Peyer's patch (tissue), 4 donors: Measurements from ENCODE around the gene ITGB2. TPM values are rescaled to one million over a fixed set of nuclear protein-coding genes. Genes with fewer than 3 reads are reported as not detected.

Experiments used
- DNase-seq, 3 donors: peaks; one replicate each; pipeline ENCODE4 v3.0.0-alpha.2; 2017 to 2019
- H3K27ac ChIP-seq, 4 donors: fragments of 200-600 bp; sonication (generic); one replicate each; pipeline ENCODE4 v1.5.1; 2016 to 2019
- H3K27me3 ChIP-seq, 2 donors: fragments of 200-600 bp; sonication (generic); one replicate each; pipeline ENCODE4 v1.5.1; 2019
- H3K36me3 ChIP-seq, 3 donors: fragments of 200-600 bp; sonication (generic); one replicate each; pipeline ENCODE4 v1.5.1; 2016 to 2019
- H3K4me1 ChIP-seq, 4 donors: fragments of 200-600 bp; sonication (generic); one replicate each; pipeline ENCODE4 v1.5.1; 2016 to 2019
- H3K4me3 ChIP-seq, 4 donors: fragments of 200-600 bp; sonication (generic); 1 replicate in 3 of 4; 2 replicates in 1 of 4; pipeline ENCODE4 v1.5.1; 2016 to 2019; ENCODE audit warnings: mild to moderate bottlenecking in 1 of 4
- H3K9me3 ChIP-seq, 4 donors: fragments of 200-600 bp; sonication (generic); one replicate each; pipeline ENCODE4 v1.5.1; 2016 to 2019; ENCODE audit warnings: mild to moderate bottlenecking in 1 of 4
- CTCF ChIP-seq, 6 experiments: fragments of 450-650 bp in 4 of 6; fragments of 200-600 bp in 2 of 6; sonication (generic) in 1 of 6; IDR thresholded peaks; one replicate each; pipeline ENCODE4 v1.5.1; 2017 to 2019; ENCODE audit warnings: antibody characterized with exemption in 6 of 6, mild to moderate bottlenecking in 3 of 6, moderate library complexity in 1 of 6
- POLR2A ChIP-seq, 2 donors: fragments of 450-650 bp; IDR thresholded peaks; one replicate each; pipeline ENCODE4 v1.5.1; 2017; ENCODE audit warnings: antibody characterized with exemption in 2 of 2, mild to moderate bottlenecking in 2 of 2, moderate library complexity in 2 of 2
- total RNA-seq, 4 donors: library from RNA; depleted of rRNA; stranded (reverse); fragments of >200 nt; gene quantifications; one replicate each; pipeline ENCODE4 v1.1.0, GENCODE V29; 2016

Gene ITGB2
- total RNA-seq, 4 donors from 2014 or later, result 9.3 to 58.6 (median 16.4) TPM

GRCh38 chr21:44858791-44859190, 61.9 kb downstream of the ITGB2 start:
- H3K4me3 ChIP-seq, result no peak overlapping the region
- H3K27me3 ChIP-seq, result no peaks in the 10 kb centered on the region
- no peaks in the 10 kb centered on the region for H3K9me3 ChIP-seq
- peaks cover 0 to 4% (median 0%) of the 10 kb centered on the region in 4 donors for H3K4me1 ChIP-seq
- H3K27ac ChIP-seq, result no peak overlapping the region
- no peak for TF ChIP-seq CTCF (IDR thresholded peaks at IDR 0.05)
- H3K36me3 ChIP-seq, result peaks cover 0 to 86% (median 0%) of the 10 kb centered on the region in 3 donors
- DNase-seq, result peak in 1 of 3 donors; percentile 38

- peaks cover 0 to 86% (median 0%) of the 10 kb centered on the region in 3 donors for H3K36me3 ChIP-seq
Measured at GRCh38 chr21:44858291-44858690, 62.4 kb downstream of the ITGB2 start.

GRCh38 chr21:44857127-44857892, 63.4 kb downstream of the ITGB2 start:
- H3K27ac ChIP-seq, result no peak overlapping the region

More at GRCh38 chr21:44858291-44858690, 62.4 kb downstream of the ITGB2 start:
- peak in 1 of 3 donors; percentile 42 for DNase-seq
- no peak for TF ChIP-seq POLR2A (IDR thresholded peaks at IDR 0.05)
- no peak for TF ChIP-seq CTCF (IDR thresholded peaks at IDR 0.05)
- peaks cover 0 to 7% (median 0%) of the 10 kb centered on the region in 4 donors for H3K4me1 ChIP-seq
- no peak overlapping the region for H3K27ac ChIP-seq
- H3K4me3 ChIP-seq, result no peak overlapping the region
- no peaks in the 10 kb centered on the region for H3K9me3 ChIP-seq
- no peaks in the 10 kb centered on the region for H3K27me3 ChIP-seq

GRCh38 chr21:44856131-44856530, 64.6 kb downstream of the ITGB2 start:
- Histone ChIP-seq H3K27ac (no peak overlapping the region), H3K36me3 (peaks cover 0 to 92% (median 0%) of the 10 kb centered on the region in 3 donors), H3K9me3 (no peaks in the 10 kb centered on the region), H3K4me1 (peaks cover 0 to 18% (median 0%) of the 10 kb centered on the region in 4 donors), H3K27me3 (no peaks in the 10 kb centered on the region), H3K4me3 (no peak overlapping the region)
- peak in 1 of 3 donors; percentile 33 for DNase-seq
- TF ChIP-seq CTCF (IDR thresholded peaks at IDR 0.05), result no peak
- TF ChIP-seq POLR2A (IDR thresholded peaks at IDR 0.05), result no peak

More at GRCh38 chr21:44857127-44857892, 63.4 kb downstream of the ITGB2 start:
- peaks cover 0 to 89% (median 0%) of the 10 kb centered on the region in 3 donors for H3K36me3 ChIP-seq
- no peak overlapping the region for H3K4me3 ChIP-seq
- H3K27me3 ChIP-seq, result no peaks in the 10 kb centered on the region
- no peaks in the 10 kb centered on the region for H3K9me3 ChIP-seq
- DNase-seq, result peak in 1 of 3 donors; percentile 16
- no peak for TF ChIP-seq CTCF (IDR thresholded peaks at IDR 0.05)
- TF ChIP-seq POLR2A (IDR thresholded peaks at IDR 0.05), result no peak
- H3K4me1 ChIP-seq, result peaks cover 0 to 13% (median 0%) of the 10 kb centered on the region in 4 donors

GRCh38 chr21:44855572-44855971, 65.1 kb downstream of the ITGB2 start:
- Histone ChIP-seq H3K27me3 (no peaks in the 10 kb centered on the region), H3K9me3 (no peaks in the 10 kb centered on the region), H3K4me3 (no peak overlapping the region), H3K4me1 (peaks cover 0 to 23% (median 0%) of the 10 kb centered on the region in 4 donors), H3K27ac (no peak overlapping the region), H3K36me3 (peaks cover 0 to 92% (median 0%) of the 10 kb centered on the region in 3 donors)
- DNase-seq, result peak in 1 of 3 donors; percentile 27
- TF ChIP-seq POLR2A (IDR thresholded peaks at IDR 0.05) (no peak), CTCF (IDR thresholded peaks at IDR 0.05) (no peak)
